ENCODE measurements around the gene LSAMP.

The LSAMP gene

GRCh38 chr3:116314476-116314875 lies 130.8 kb downstream of the LSAMP start:
- Histone ChIP-seq H3K27ac (ENCODE audit: low read length) (no peak overlapping the region), H3K27me3 (ENCODE audit: insufficient read depth, low read length) (no peaks in the 10 kb centered on the region), H3K4me3 (ENCODE audit: low read length) (no peak overlapping the region), H3K4me1 (ENCODE audit: insufficient read depth, low read length) (peaks cover 6% of the 10 kb centered on the region; the same call in 1 of the 2 replicates), H3K9me3 (ENCODE audit: insufficient read depth, low read depth, low read length) (no peaks in the 10 kb centered on the region), H3K36me3 (ENCODE audit: insufficient read depth, low read depth, low read length) (no peaks in the 10 kb centered on the region), H3K9ac (ENCODE audit: low read depth, low read length) (no peak overlapping the region)

DNA sequence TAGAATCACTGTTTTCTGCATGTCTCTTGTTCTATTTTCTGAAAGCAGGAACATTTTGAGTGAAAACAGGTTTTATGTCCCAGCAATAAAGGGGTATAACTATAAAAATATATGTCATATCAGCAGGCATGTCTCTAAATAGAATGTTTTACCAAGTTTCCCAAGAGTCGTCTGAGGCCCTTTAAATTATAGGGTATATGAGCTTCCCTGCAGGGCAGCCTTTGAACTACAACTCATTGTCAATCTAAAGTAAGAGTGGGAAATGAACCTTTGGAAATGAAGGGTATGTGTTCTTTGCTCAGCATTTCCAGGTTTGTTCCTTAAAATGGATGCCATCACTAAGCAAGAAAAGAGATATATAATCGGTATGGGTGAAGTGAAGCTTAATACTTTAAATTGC lies 138.6 kb downstream of the LSAMP start:
- no peak overlapping the region for H3K4me3 ChIP-seq (ENCODE audit: low read length)

DNA sequence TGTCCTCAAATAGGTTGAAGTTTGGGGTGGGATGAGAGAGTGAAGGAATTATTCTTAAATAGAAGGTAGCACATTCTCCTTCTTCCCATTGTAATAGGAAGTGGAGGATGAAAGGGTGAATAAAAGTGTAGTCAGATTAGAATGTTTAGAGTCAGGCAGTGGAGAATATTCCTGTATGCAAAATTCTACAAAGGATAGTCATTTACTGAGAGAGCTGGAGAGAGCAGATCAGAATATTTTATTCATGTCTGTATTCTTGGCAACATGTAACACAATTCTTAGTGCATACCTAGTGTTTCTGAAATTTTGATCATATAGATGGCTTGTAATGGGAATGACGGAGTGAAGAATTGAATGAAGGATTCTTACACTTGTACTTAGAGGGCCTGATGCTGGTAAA lies 139.1 kb downstream of the LSAMP start:
- no peak overlapping the region for H3K27ac ChIP-seq (ENCODE audit: low read length)
- H3K4me1 ChIP-seq (ENCODE audit: insufficient read depth, low read length): no peaks in the 10 kb centered on the region
- no peaks in the 10 kb centered on the region for H3K27me3 ChIP-seq (ENCODE audit: insufficient read depth, low read length)

More for the DNA sequence above, 138.6 kb downstream of the LSAMP start:
- no peak overlapping the region for H3K9ac ChIP-seq (ENCODE audit: low read depth, low read length)
- H3K27ac ChIP-seq (ENCODE audit: low read length): no peak overlapping the region
- H3K4me1 ChIP-seq (ENCODE audit: insufficient read depth, low read length): no peaks in the 10 kb centered on the region
- no peaks in the 10 kb centered on the region for H3K36me3 ChIP-seq (ENCODE audit: insufficient read depth, low read depth, low read length)
- no peaks in the 10 kb centered on the region for H3K27me3 ChIP-seq (ENCODE audit: insufficient read depth, low read length)
- H3K9me3 ChIP-seq (ENCODE audit: insufficient read depth, low read depth, low read length): no peaks in the 10 kb centered on the region

GRCh38 chr3:116302087-116302747 lies 143.1 kb downstream of the LSAMP start:
- Histone ChIP-seq H3K27me3 (ENCODE audit: insufficient read depth, low read length) (no peaks in the 10 kb centered on the region), H3K4me1 (ENCODE audit: insufficient read depth, low read length) (peaks cover 4% of the 10 kb centered on the region; the same call in 1 of the 2 replicates), H3K36me3 (ENCODE audit: insufficient read depth, low read depth, low read length) (no peaks in the 10 kb centered on the region), H3K9ac (ENCODE audit: low read depth, low read length) (no peak overlapping the region), H3K4me3 (ENCODE audit: low read length) (no peak overlapping the region), H3K27ac (ENCODE audit: low read length) (no peak overlapping the region), H3K9me3 (ENCODE audit: insufficient read depth, low read depth, low read length) (no peaks in the 10 kb centered on the region)

More for the DNA sequence above, 139.1 kb downstream of the LSAMP start:
- Histone ChIP-seq H3K9me3 (ENCODE audit: insufficient read depth, low read depth, low read length) (no peaks in the 10 kb centered on the region), H3K36me3 (ENCODE audit: insufficient read depth, low read depth, low read length) (no peaks in the 10 kb centered on the region), H3K4me3 (ENCODE audit: low read length) (no peak overlapping the region), H3K9ac (ENCODE audit: low read depth, low read length) (no peak overlapping the region)

DNA sequence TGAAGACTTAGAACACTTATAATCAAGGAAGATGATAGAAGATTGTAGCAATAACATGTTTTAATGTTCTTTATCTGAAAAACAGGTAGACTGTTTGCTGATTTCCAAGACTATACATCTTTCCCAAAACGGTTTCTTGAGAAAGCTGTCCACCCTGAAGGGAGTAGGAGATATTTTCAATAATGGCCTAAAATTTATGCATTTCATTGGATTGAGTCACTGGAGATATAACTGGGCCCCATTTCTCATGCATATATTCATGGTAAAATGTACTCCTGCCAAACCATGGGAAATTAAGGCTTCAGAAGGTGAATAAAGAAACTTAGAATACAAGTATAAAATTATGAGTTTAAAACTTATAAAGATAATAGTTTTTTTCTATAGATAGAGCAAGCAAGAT lies 143.9 kb downstream of the LSAMP start:
- Histone ChIP-seq H3K9me3 (ENCODE audit: insufficient read depth, low read depth, low read length) (no peaks in the 10 kb centered on the region), H3K9ac (ENCODE audit: low read depth, low read length) (no peak overlapping the region), H3K27ac (ENCODE audit: low read length) (no peak overlapping the region), H3K4me3 (ENCODE audit: low read length) (no peak overlapping the region), H3K27me3 (ENCODE audit: insufficient read depth, low read length) (no peaks in the 10 kb centered on the region), H3K4me1 (ENCODE audit: insufficient read depth, low read length) (peaks cover 4% of the 10 kb centered on the region; the same call in 1 of the 2 replicates), H3K36me3 (ENCODE audit: insufficient read depth, low read depth, low read length) (no peaks in the 10 kb centered on the region)

GRCh38 chr3:116300226-116300625 lies 145.1 kb downstream of the LSAMP start:
- Histone ChIP-seq H3K9ac (ENCODE audit: low read depth, low read length) (no peak overlapping the region), H3K27ac (ENCODE audit: low read length) (no peak overlapping the region), H3K4me1 (ENCODE audit: insufficient read depth, low read length) (peaks cover 4% of the 10 kb centered on the region; the same call in 1 of the 2 replicates), H3K36me3 (ENCODE audit: insufficient read depth, low read depth, low read length) (no peaks in the 10 kb centered on the region), H3K27me3 (ENCODE audit: insufficient read depth, low read length) (no peaks in the 10 kb centered on the region), H3K9me3 (ENCODE audit: insufficient read depth, low read depth, low read length) (no peaks in the 10 kb centered on the region), H3K4me3 (ENCODE audit: low read length) (no peak overlapping the region)

DNA sequence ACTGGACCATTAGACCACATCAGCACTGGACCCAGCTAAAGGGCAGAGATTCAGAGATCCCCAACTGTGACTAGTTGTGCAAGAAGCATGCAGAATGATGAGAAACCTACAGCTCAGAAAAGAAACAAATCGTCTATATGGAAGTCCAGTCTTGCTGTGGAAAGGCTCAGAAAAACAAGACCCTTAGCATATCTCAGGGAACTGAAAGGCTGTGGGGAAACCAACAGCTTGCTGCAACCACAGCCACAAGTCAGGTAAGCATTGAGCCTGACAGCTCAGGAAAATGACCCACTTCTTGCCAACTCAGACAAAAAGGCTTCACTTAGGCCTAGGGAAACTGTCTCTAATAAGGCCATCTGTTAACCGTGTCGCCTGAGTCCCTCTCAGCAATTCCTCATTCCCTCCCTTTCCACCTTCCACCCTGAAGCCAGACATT lies 145.6 kb downstream of the LSAMP start:
- H3K36me3 ChIP-seq (ENCODE audit: insufficient read depth, low read depth, low read length): no peaks in the 10 kb centered on the region
- H3K4me1 ChIP-seq (ENCODE audit: insufficient read depth, low read length): peaks cover 4% of the 10 kb centered on the region; the same call in 1 of the 2 replicates
- H3K9ac ChIP-seq (ENCODE audit: low read depth, low read length): no peak overlapping the region
- H3K4me3 ChIP-seq (ENCODE audit: low read length): no peak overlapping the region
- no peaks in the 10 kb centered on the region for H3K9me3 ChIP-seq (ENCODE audit: insufficient read depth, low read depth, low read length)
- H3K27me3 ChIP-seq (ENCODE audit: insufficient read depth, low read length): no peaks in the 10 kb centered on the region
- H3K27ac ChIP-seq (ENCODE audit: low read length): no peak overlapping the region

DNA sequence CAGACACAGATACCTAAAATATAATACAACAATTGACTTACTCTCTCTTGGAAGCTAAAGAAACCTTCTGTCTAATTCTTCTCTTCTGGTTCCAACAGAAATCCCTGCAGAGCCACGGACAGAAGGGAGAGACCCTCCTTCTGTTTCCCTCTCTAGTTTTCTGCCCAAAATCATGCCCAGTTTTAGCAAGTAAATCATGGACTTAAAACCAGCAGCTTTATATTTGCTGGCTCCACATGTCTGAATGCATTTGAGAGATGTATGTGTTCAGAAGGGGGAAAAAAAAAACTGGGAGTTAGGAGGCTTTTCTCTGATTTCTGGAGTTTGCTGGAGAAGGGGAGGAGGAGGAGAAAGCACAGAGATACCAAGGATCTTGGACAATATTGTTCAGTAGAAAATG lies 147.1 kb downstream of the LSAMP start:
- Histone ChIP-seq H3K4me1 (ENCODE audit: insufficient read depth, low read length) (peaks cover 4% of the 10 kb centered on the region; the same call in 1 of the 2 replicates), H3K27me3 (ENCODE audit: insufficient read depth, low read length) (no peaks in the 10 kb centered on the region), H3K27ac (ENCODE audit: low read length) (no peak overlapping the region), H3K4me3 (ENCODE audit: low read length) (no peak overlapping the region), H3K9me3 (ENCODE audit: insufficient read depth, low read depth, low read length) (no peaks in the 10 kb centered on the region), H3K9ac (ENCODE audit: low read depth, low read length) (no peak overlapping the region), H3K36me3 (ENCODE audit: insufficient read depth, low read depth, low read length) (no peaks in the 10 kb centered on the region)

GRCh38 chr3:116291141-116291540 lies 154.1 kb downstream of the LSAMP start:
- Histone ChIP-seq H3K36me3 (ENCODE audit: insufficient read depth, low read depth, low read length) (no peaks in the 10 kb centered on the region), H3K4me1 (ENCODE audit: insufficient read depth, low read length) (peaks cover 5% of the 10 kb centered on the region), H3K9ac (ENCODE audit: low read depth, low read length) (no peak overlapping the region), H3K9me3 (ENCODE audit: insufficient read depth, low read depth, low read length) (no peaks in the 10 kb centered on the region), H3K4me3 (ENCODE audit: low read length) (no peak overlapping the region), H3K27me3 (ENCODE audit: insufficient read depth, low read length) (no peaks in the 10 kb centered on the region), H3K27ac (ENCODE audit: low read length) (no peak overlapping the region)

GRCh38 chr3:116288485-116288884 lies 156.8 kb downstream of the LSAMP start:
- Histone ChIP-seq H3K4me1 (ENCODE audit: insufficient read depth, low read length) (peaks cover 12% of the 10 kb centered on the region), H3K9me3 (ENCODE audit: insufficient read depth, low read depth, low read length) (no peaks in the 10 kb centered on the region), H3K9ac (ENCODE audit: low read depth, low read length) (no peak overlapping the region), H3K36me3 (ENCODE audit: insufficient read depth, low read depth, low read length) (no peaks in the 10 kb centered on the region), H3K27ac (ENCODE audit: low read length) (no peak overlapping the region), H3K4me3 (ENCODE audit: low read length) (no peak overlapping the region), H3K27me3 (ENCODE audit: insufficient read depth, low read length) (no peaks in the 10 kb centered on the region)

DNA sequence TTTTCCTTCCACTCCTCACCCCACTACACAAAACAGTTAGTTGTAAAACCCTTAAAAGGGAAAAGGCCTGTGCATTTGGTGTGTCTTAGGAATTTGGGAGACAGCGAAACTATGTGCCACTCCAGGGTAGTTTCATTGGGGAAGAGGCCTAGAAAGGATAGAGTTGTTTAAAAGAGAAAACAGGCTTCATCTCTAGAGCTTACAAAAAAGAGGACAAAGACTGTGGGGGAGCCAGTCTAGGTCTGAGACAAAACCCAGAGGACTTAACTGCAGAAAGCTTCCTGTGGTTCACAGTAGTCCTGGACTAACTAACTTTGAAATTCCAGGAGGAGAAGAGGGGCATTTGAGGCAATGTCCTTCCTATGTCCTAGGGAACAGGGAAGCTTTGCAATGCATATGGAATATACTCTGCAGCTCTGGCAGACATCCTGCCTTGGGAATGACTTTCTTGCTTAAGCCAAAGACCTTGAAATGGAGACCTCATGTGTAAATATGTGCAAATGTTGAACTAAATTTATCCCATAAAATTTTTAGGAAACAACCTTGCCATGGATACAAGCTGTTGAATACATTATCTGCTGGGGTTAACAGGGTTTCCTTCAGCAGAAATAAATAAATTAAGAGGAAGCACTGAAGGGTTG lies 159.4 kb downstream of the LSAMP start:
- H3K4me1 ChIP-seq (ENCODE audit: insufficient read depth, low read length): peaks cover 12% of the 10 kb centered on the region
- no peak overlapping the region for H3K27ac ChIP-seq (ENCODE audit: low read length)
- no peak overlapping the region for H3K9ac ChIP-seq (ENCODE audit: low read depth, low read length)
- H3K27me3 ChIP-seq (ENCODE audit: insufficient read depth, low read length): no peaks in the 10 kb centered on the region
- no peaks in the 10 kb centered on the region for H3K36me3 ChIP-seq (ENCODE audit: insufficient read depth, low read depth, low read length)
- H3K9me3 ChIP-seq (ENCODE audit: insufficient read depth, low read depth, low read length): no peaks in the 10 kb centered on the region
- H3K4me3 ChIP-seq (ENCODE audit: low read length): no peak overlapping the region

Data from iPS-20b (cell line).